GM11168 (cell line): ENCODE data around the gene CTNNA3.
"Not testable (repeated sequence)": the region's sequence is repeated elsewhere in the genome, so short reads cannot be mapped to it uniquely, and the experiment has no call there.

Experiments used
- in situ Hi-C: fragments of 300-500 bp; cut with MboI; formaldehyde crosslinking; loops from one replicate; pipeline ENCODE4 v1.12.0; 2022; ENCODE audit warnings: low sequenced_read_pairs; ENCODE audit not compliant: unreplicated experiment

The CTNNA3 gene

DNA sequence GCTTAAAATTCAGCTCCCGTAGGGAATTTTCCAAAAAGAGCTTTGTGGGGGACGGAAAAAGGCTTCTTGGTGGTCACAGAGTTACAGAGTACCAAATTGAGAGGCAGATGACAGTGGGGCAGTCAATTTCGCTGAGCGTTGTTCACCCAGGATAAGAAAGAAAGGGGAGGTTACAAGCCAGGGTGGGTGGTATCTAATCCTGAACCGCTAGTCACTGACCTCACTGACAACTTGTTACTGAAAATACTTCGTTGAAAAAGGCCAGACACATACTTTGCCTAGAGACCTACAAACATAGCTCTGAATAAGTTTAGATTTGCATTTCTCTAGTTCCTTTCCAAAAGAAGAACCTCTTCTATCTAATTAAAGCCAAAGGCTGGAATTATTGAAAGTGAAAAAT is at the start of gene CTNNA3:
Gene CTNNA3 (minus strand): TSS at position 167 of the 400 bp plus-strand sequence.
- in situ Hi-C loops, result loop anchor here (5.0 kb wide), 1 partner anchor 86 kb away; no protein-coding TSS in a partner anchor

GRCh38 chr10:67735430-67735829 is 39.4 kb upstream of the CTNNA3 start:
- in situ Hi-C loops, result no loop called here

DNA sequence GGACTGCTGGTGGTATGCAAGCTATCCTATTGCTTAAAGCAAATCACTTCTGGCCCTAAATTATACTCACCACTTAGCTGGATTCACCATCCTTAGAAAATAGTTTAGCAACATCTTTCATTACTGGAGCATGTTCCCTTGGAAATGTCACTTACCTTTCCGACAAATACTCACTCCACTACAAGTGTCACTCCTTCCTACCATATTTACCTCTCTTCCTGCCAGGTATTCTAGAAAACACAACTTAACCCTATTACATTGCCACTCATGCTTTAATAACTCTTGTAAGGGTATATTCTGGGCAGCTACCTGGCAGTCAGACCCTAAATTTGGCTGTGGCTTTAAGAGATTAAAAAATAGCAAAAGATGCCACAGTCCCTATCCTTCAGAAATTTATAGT is 37.5 kb upstream of the CTNNA3 start:
- in situ Hi-C loops, result no loop called here

DNA sequence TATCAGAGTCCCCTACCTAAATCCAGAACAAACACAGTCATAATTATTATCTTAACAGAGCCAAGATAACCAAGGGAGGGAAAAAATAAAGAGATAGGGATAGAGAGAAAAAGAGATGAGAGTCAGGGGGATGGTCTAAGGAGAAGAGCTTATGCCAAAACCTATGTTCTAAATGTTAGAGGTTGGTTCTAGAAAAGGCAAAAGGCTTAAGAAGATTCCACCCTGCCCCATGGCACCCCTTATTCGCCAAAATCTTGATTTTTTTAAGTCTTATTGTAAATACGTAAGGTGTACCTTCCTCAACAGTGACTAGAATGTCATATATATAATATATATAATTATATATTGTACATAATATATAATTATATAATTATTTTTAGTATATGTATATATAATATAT is 29.6 kb upstream of the CTNNA3 start:
- in situ Hi-C loops, result no loop called here

DNA sequence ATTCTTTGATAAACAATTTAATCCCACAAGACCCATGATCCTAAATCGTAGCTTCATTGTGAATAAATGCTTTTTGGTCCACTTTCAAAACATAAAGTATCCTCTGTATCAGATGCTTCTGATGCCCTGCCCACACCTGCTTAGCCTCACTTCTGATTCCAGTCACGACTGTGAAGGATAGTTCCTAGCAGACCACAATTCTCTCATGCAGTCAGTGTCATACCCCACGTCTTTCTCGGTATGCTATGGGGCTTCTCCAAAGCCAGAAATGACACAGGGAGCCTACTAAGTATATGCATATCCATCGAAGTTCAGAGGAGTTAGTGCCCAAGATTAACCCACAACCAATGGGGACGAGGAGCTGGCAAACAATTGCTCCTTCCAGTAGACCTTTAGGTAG is 27.6 kb upstream of the CTNNA3 start:
- in situ Hi-C loops, result no loop called here

- in situ Hi-C loops, result no loop called here
Measured at GRCh38 chr10:67722113-67722512, 26.1 kb upstream of the CTNNA3 start.

- in situ Hi-C loops, result not testable (repeated sequence)
Measured at GRCh38 chr10:67716455-67716854, 20.5 kb upstream of the CTNNA3 start.

- in situ Hi-C loops, result no loop called here
Measured at GRCh38 chr10:67705921-67706320, 9.9 kb upstream of the CTNNA3 start.

DNA sequence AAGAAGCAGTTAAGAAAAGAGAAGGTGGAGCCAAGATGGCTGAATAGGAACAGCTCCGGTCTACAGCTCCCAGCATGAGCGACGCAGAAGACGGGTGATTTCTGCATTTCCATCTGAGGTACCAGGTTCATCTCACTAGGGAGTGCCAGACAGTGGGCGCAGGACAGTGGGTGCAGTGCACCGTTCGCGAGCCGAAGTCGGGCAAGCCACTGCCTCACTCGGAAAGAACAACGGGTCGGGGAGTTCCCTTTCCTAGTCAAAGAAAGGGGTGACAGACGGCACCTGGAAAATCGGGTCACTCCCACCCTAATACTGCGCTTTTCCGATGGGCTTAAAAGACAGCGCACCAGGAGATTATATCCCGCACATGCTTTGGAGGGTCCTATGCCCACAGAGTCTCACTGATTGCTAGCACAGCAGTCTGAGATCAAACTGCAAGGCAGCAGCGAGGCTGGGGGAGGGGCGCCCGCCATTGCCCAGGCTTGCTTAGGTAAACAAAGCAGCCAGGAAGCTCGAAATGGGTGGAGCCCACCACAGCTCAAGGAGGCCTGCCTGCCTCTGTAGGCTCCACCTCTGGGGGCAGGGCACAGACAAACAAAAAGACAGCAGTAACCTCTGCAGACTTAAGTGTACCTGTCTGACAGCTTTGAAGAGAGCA is 3.7 kb upstream of the CTNNA3 start:
- in situ Hi-C loops, result loop anchor here (5.0 kb wide), 1 partner anchor 83 kb away; no protein-coding TSS in a partner anchor

DNA sequence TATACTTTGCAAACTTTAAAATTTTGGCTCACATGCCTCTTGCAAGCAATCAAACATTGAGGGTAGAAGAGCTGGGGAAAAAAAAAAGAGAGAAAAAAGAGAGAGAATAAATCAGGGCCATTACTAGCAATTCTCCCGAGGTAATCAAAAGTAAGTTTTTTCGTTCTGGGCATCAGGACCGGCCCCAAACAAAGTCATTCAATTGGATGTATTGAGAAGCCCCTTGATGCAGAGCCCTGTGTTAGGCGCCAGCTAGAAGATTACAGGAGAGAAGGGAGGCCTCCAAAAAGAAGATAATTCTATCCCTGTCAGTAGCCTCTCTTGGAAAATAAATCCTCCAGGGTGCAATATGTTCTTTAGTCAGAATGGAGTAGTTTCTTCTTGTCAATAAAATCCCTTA is 2.2 kb upstream of the CTNNA3 start:
- in situ Hi-C loops, result loop anchor here (5.0 kb wide), 1 partner anchor 84 kb away; no protein-coding TSS in a partner anchor

DNA sequence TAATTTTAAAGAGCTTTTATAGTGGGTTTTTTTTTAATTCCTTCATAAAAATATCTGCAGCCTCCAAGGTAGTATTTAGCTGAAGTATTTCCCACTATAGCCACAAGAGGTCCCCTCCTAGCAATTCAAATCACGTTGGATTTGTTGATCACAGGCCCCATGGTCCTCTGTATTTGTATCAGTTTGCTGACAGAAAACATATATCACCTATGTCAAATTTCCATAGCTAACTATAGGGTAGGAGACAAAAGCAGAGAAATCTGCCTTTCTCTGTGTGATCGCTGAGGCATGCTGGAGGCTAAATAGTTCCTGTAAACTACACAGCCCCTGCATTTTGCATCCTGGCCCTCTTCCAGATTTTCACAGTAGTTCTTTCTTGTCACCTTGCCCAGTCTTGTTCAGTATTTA is 1.7 kb upstream of the CTNNA3 start:
- in situ Hi-C loops, result loop anchor here (5.0 kb wide), 1 partner anchor 85 kb away; no protein-coding TSS in a partner anchor

- in situ Hi-C loops, result loop anchor here (5.0 kb wide), 1 partner anchor 86 kb away; no protein-coding TSS in a partner anchor
Measured at GRCh38 chr10:67696679-67697078, 684 bp upstream of the CTNNA3 start.

DNA sequence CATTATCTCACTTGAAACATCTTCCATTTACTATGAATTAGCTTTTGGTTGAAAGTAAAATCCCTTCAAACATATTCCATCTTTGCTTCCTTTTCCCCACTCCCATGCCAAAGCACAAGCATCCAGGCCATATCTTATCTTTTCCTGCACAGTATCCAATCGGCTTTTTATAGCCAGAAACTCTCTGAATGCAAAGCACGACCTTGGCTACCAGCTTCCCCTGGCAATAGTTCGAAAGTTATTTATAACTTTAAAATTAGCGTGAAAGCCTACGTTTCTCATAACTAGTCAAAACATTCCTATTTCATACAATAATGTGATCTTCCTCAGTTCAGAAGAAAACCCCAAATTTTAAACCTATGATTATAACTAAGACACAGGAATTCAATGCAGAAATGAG is 440 bp downstream of the CTNNA3 start:
- in situ Hi-C loops, result loop anchor here (5.0 kb wide), 1 partner anchor 87 kb away; no protein-coding TSS in a partner anchor

DNA sequence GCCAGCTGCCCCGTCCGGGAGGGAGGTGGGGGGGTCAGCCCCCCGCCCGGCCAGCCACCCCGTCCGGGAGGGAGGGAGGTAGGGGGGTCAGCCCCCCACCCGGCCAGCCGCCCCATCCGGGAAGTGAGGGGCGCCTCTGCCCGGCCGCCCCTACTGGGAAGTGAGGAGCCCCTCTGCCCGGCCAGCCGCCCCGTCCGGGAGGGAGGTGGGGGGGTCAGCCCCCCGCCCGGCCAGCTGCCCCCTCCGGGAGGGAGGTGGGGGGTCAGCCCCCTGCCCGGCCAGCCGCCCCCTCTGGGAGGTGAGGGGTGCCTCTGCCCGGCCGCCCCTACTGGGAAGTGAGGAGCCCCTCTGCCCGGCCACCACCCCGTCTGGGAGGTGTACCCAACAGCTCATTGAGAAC is 4.1 kb downstream of the CTNNA3 start:
- in situ Hi-C loops, result not testable (repeated sequence)

GRCh38 chr10:67690540-67690939 is 5.5 kb downstream of the CTNNA3 start:
- in situ Hi-C loops, result not testable (repeated sequence)

DNA sequence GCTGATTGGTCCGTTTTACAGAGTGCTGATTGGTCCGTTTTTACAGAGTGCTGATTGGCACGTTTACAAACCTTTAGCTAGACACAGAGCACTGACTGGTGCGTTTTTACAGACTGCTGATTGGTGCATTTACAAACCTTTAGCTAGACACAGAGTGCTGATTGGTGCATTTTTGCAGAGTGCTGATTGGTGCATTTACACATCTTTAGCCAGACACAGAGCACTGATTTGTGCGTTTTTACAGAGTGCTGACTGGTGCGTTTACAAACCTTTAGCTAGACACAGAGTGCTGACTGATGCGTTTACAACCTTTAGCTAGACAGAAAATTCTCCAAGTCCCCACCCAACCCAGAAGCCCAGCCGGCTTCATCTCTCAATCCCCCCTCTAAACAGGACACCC is 11.9 kb downstream of the CTNNA3 start:
- in situ Hi-C loops, result not testable (repeated sequence)

- in situ Hi-C loops, result no loop called here
Measured at GRCh38 chr10:67678335-67678974, 17.5 kb downstream of the CTNNA3 start.

DNA sequence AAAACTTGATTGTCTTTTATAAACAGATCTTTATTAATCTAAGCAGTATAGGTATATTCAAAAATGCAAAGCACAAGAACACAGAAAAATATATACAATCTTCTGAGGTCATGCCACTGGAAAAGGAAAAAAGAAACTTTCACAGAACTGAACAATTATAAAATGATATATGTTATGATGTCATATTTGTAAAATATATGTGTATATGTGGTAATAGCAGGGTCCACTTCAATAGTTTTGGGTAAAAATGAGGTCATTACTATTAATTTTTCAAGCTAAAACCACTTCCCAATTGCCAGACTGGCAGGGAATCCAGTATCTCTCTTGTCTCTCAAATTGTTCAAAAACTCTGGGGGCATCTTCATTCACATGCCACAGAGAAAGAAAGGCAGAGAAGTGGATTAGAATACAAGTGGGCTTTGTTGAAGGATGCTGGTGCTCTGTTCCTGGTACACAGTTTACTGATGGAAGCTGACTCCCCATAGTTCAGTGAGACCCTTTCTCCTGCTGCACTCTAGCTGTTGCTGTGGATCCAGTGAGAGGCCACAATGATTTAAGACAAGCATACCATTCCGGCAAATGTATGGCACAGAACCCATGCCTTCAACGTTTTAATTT is 19.7 kb downstream of the CTNNA3 start:
- in situ Hi-C loops, result no loop called here

DNA sequence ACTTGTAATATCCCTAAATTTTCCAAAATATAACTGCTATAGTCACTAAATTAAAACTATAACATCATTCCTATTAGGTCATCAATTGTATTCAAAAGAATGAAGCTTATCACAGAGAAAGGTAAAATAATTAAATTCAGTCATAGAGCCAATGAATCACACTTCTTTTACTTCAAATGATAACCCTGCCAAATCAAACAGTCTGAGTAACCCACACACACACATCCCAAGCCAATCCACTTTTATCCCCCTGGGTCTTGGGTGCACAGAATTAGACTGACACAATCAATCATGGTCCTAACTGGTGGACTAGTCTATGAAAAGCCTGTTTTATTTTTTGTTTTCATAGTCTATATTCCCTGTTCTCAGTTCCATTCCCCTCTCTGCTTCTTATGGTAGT is 25.6 kb downstream of the CTNNA3 start:
- in situ Hi-C loops, result no loop called here

GRCh38 chr10:67669978-67670377 is 26.0 kb downstream of the CTNNA3 start:
- in situ Hi-C loops, result no loop called here

DNA sequence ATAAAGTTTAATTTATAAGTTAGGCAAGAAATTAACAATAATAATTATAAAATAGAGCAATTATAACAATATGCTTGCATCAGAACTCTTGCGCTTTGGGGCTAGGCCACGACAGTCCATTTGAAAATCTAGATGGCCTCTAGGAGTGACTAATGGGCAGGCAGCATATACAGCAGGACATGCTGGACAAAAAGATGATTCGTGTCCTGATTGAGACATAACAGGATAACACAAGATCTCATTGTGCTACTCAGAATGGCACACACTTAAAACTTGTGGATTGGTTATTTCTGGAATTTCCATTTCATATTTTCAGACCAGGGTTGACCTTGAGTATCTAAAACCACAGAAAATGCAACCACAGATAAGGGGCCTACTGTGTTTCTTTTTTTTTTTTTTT is 27.5 kb downstream of the CTNNA3 start:
- in situ Hi-C loops, result no loop called here
